Limb (tissue), 2 donors: ENCODE results near the gene FAM204A.

Experiments used
- DNase-seq, 2 donors: peaks; one replicate each; pipeline ENCODE4 v3.0.0-alpha.2; 2016; ENCODE audit errors: extremely low spot score in 2 of 2

FAM204A gene

DNA sequence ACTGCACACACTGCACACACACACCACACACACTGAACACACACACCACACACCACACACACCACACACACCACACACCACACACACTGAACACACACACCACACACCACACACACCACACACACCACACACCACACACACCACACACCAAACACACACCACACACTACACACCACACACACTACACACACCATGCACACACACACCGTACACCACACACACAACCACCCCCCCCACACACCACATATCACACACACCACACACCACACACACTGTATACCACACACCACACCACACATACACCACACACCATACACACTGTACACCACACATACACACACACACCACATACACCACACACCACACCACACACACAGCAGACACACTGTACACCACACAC lies 59.5 kb downstream of the FAM204A start:
- DNase-seq = no peak

DNA sequence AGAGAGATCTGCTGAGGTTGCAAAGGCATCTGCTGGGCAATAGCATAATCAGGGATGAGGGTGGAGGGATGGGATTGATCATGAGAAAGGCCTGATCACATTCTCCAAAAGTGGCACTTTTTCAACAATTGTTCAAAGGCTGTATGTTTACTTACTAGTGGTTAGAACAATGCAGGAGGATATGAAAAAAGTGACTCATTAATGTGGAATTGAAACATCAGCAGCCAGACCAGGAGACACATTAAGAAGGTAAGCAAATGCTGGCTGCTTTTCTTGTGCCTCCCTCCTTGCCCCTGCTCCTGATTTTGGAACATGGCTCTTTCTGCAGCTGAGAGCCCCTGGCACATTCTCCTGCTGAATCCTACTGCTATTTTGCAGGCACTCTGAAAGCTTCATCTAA lies 63.5 kb downstream of the FAM204A start:
- no peak for DNase-seq

DNA sequence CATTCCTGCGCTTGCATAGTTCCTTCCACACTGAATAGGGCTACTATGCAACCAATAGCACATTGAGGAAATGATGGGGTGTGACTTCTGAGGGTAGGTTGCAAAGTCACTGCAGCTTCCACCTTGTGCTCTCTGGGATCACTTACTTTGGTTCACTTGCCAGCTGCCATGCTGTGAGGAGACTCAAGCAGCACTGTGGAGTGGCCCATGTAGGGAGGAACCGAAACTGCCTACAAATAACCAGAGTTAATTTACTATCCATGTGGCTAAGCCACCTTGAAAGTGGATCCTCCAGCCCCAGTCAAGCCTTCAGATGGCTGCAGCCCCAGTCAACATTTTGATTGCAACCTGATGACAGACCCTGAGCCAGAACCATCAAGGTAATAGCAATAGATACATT lies 64.3 kb downstream of the FAM204A start:
- no peak for DNase-seq

DNA sequence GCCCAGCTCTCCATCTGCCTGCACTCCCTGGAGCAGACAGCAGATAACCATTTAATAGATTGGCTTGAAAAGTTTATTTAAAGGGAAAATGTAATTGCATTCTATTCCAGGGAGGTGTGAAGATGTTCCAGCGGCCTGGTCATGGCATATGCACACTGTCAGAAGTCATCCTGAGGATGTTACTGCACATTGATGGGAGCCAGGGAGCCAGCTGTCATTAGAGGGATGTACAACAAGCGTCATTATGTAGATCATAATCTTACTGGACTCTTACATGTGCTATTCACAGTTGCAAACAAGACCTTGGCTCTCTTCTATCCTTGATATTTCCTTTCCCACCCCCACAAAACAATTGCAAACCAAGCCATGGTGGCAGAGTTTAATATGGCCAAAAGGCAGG lies 65.4 kb downstream of the FAM204A start:
- no peak for DNase-seq

DNA sequence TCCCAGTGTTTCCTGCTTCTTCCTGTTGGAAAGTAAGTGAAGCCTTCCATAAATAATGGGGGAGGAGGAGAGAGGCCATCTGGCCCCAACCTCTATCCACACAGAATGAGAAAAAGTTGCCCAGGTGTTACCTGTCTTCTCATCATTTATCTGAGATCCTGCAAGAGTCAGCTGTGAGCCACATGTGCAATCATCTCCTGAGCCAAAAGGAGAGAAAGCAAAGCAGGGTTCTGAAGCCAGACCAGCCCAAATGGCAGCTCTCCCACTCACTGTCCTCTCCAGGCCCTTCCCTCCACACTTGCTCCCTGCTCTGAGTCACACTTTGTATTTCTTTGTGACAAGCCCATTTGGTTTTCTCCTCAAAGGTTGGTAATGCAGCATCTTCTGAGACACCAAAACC lies 65.9 kb downstream of the FAM204A start:
- DNase-seq = no peak

DNA sequence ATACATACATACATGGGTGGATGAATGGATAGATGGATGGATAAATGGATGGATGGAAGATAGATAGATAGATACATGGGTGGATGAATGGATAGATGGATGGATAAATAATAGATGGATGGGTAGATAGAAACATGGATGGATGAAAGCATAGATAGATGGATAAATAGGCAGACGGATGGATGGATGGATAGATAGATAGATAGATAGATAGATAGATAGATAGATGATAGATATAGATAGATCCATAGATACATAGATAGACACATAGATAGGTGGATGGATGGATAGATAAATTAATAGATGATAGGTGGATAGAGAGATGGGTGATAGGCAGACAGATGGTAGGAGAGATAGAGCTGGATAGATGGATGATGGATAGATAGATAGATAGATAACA lies 68.5 kb downstream of the FAM204A start:
- no peak for DNase-seq

DNA sequence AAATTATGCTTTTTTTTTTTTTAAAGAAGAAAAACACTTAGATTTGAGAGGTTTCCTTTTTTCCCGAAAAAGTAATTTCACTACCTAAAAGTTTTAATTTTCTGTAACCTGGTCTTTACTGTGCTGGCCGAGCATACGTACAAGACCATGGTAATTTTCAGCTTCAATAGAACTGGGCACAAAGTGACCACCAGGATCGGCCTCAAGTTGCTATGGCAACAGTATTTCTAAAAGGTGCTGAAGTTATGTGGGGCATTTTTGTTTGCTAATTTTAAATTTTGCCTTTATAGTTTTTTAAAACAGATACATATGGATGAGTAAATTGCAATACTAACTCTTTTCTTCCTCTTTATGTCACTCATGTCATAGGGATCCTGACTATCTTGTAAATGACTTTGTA lies 69.4 kb downstream of the FAM204A start:
- no peak for DNase-seq

DNA sequence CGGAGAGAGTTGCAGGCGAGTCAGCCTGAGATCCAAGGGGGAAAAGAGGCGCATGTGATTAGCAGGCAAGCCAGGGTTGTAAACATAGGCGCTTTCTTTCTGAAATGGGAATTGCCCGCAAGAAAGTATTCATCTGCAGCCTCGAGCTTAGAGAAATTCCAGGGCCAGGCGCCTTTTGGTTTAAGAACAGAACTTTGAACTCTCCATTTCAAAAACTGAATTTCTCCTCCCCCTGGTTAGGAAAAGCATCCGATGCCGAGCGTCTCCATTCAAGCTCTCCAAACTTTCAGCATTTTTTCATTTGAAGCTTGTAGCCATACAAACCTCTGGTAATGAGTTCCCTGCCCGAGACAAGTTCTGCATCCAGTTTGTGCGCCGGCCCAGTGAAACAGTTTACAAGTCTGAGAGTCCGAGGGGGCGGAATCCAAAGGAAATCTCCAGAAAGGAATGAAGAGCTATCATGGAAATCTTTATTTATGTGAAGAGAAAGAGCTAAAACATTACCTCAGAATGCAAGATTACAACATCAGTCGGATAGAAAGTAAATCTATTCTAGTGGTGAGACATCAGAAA lies 69.9 kb downstream of the FAM204A start:
- DNase-seq = no peak

DNA sequence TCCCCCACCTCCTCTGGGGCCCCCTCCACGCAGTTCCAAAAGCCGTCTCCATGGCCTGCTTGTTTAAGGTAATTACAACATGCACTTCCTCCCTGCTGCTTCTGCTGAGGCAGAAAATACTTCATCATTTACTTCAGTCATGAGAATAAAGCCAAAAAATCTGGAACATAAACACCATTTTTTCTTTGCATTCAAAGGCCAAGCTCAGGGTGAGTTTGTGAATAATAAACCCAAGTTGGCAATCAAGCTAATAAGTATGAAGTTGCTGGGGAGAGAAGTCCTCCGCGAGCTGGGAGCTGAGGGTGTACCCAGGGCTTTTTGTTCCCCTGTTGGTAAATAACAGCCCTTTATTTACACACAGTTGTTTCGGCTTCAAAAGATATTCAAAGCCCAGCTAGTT lies 70.5 kb downstream of the FAM204A start:
- no peak for DNase-seq

DNA sequence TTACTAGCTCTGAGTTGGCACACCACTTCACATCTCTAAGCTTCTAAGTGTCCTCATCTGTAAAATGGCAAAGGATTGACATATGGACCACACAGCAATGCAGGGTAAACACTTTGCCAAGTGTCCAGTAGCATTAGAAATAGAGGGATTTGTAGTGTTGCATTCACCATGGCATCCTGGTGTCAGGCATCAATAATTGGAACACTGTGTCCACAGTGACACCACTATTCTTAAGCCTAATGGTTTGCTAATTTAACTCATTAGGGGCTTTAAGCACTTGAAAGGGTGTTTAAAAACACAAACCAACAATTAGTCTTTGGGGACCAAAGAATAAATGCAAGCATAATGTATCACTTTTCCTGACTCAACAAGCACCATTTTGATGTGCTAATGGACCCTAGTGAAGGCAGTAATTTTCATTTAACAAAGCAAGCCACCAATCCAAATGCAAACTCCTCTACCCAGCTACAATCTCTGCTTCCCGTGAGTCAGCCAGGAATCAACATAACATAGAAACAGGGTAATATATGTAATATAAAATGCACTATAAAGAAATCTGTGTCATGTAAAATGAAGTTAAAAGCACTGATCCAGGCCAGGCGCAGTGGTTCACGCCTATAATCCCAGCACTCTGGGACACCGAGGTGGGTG lies 75.9 kb downstream of the FAM204A start:
- no peak for DNase-seq

DNA sequence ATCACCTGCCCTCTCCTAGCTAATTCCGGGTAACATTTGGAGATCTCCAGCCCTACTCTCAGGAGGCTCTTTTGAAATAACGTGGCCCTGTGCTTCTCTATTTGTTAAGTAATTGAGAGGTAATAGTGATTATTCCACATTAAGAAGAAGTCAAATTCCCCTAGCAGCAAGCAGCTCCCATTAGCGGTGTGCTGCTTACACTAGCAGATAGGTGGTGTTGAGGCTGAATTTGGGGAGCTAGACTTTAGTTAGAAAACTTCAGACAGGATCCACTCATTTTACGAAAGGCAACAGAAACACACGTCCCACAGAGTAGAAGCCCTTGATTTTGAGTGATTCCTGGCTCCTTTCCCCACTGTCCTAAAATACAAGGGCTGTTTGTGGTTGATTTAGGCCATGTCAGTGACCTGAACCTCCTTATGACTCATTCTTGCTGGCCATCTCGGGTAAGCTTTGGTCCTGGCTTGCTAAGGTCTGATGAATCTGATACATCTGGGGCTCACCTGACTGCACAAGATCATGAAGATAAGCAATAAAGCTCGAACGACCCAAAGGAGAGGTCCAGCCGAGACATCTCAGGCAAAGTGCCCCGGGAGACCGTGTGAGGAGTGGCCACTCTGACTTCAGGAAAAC lies 77.2 kb downstream of the FAM204A start:
- DNase-seq = no peak

DNA sequence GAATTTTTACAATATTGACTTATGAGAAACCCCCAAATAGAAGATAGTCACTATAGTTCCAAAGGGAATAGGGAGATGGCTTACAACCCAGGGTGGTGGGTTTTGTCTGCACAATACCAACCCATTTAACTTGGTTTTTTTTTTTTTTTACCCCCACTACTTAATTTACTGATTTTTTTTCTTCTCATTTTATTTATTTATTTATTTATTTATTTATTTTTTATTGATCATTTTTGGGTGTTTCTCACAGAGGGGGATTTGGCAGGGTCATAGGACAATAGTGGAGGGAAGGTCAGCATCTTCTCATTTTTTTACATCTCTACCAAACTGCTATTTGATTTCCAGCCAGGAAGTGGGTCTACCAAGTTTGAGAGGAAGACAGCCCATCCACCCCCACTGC lies 77.9 kb downstream of the FAM204A start:
- DNase-seq = no peak

DNA sequence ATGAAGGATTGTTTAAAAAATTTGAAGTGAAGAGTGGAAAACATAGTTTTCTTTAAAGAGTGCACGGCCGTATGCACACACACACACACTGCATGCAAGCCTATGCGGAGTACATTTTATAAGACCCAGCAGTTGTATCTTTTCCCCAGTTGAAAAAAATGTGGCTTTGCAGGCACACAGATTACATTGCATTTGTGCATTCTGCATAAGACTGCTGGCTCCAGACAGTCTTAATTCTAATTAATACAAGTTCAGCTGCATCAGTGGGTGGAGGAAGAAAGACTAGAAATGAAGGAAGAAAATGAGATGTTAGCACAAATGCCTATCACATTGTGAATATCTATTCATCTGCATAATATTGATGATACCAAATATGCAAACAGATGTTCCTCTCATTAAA lies 79.6 kb downstream of the FAM204A start:
- DNase-seq = no peak

DNA sequence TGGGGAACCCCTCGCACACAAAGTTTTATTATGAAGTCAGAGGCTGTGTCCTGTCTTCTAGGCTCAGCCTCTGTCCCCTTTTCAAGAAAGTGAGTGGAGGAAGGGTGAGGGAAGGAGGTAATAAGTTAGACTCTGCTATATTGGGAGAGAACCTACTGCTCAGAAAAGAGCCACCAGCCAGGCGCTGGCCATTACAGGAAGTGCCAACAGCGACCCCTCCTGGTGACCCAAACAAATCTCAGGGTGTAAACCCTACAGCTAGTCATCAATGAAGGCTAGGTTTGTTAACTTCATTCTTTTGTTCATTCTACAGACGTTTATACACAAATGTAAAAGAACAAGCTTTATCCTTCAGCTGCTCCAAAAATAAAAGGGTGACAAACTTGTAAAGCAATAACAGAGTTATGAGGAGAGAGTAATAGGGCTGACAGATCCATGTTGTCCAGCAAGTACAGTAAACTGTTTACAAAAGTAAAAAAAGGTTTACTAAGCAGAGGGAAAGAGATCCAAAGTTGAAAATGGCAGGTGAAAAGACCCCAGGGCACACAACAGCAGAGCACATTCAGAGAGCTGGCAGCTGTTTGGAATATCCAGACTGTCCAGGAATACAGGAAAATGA lies 82.7 kb downstream of the FAM204A start:
- peak in 1 of 2 donors; percentile 50 for DNase-seq

DNA sequence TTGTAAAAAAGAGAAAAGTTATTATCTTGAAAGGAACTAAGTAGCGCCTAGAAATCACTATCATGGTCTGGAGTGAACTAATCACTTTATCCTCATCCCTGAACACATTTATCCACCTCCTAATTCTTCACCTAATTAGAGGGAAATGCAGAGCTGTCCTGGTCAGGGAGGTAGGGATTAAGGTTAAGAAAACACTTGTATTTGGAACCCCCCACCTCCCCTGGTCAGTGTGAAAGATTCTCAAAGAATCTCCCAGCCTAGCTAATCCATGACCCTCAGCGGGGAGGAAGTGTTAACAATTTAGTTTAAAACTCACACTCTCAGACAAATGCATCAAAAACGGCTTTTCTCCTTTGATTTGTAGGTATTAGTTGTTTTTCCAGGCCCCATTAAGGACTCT lies 83.8 kb downstream of the FAM204A start:
- no peak for DNase-seq

DNA sequence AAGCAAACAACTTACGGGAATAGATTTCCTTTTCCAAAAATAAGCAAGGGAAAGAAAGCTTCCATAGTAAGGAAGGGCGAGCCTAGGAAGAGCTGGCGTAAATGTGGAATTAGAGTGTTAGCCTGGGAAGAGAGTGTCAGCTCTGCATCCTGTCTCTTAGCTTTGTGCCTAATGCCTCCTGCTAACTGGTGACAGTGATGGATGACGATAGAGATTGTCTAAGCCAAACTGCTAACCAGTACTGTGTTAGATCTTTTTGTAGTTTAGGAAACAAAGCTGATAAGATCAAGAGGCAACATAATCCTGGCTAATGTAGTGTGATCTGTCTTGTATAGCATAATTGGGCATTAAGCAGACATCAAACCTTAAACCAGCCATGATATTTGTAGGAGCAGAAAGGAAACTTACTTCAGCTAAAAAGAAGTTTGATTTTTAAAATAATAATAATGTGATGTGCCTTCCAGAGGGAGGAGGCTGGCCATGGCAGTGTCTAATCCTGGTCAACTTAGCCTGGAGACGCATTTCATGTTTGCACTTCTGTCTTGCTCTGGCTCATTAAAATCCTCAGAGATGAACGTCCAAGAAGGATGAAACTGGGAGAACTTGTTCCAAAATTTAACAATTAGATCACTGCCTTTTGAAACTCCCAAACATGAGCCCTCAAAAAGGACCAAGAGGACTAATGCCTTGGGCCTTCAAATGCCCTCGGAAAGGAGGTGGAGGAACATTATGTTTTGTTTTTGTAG lies 85.1 kb downstream of the FAM204A start:
- DNase-seq = no peak

DNA sequence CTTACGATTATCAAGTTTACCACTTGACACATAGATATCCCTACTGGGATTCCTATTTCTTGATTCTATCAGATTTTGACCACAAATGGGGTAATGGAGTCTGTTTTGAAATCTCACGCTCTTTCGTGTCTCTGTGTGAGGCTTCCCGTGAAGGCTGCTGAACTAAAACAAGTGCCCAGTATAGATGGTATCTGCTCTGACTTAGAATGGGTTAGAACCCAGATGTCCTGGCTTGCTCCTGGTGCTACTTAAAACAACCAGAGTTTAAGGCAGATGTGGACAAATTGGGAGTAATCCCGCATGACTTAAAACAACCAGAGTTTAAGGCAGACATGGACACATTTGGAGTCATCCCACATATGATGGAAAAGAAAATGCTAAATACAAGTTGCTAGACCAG lies 85.9 kb downstream of the FAM204A start:
- no peak for DNase-seq

DNA sequence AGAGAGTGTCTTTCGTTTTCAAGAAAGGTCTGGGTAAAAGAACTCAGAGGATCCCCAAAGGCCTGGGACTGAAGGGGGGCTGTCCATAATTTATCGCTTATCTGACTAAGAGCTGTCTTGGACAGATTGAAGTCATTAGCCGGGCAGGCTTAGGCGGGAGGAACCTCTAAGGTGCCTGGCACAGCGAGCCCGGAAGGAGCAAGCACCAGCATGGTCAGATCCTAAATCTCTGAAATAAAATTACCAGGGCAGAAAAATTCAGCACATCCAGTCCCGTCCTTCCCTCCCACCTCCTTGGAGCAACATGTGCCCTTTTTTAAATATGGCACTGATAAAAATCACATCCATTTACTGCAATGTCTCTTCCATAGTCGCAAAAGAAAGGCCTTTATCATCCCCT lies 86.8 kb downstream of the FAM204A start:
- no peak for DNase-seq

DNA sequence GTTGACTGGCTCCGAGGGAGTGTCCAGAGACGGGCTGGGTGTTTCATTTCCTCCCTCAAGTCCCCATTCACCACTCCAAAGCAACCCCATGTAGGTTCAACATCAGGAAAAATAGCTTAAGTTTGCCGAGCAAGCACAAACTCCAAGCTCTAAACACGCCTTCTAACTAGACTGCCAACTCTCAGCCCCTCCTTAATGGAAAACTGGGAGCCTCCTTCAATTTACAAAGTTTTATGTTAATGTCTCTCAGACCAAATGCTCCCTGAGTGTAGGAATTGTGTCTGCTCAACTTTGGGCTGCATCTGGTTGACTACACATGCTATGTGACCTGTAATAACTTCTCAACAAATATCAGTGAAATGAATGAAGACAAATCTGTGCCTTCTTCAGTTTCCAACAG lies 87.5 kb downstream of the FAM204A start:
- no peak for DNase-seq

DNA sequence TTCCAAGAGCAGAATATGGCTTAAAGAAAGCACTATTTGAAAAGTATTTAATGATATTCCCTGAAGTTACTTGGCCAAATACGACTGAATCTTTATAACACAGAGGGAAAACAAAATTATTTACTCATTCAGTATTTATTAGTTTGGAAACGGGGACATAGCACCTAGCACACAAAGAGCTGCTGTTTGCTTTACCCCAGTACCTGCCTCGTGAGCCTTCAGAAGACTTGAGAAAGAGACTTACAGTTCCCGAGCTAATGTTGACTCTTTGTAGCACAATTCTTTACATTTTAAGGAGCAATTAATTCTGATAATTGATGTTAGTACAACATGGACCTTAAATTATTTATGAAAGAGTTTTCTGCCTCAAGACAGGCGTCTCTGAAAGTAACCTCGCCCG lies 88.7 kb downstream of the FAM204A start:
- DNase-seq = no peak

DNA sequence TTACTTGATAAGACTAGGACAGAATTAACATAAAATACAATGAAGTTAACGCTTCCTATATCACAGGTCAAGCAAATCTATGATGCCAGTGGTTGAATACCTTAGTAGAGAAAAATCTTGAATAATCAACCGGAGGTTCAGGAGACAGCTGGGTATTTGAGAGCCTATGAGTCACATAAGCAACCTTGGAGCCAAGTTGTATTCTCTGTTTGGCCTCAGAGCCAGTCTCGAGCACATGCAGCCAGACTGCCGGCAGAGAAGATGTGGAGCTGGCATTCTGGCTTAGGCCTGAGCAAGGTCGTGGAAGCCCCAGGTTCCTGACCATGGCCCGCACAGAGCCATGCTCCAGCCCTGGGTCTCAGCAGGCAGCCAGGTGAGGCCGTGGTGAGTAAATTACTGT lies 90.3 kb downstream of the FAM204A start:
- DNase-seq = no peak

DNA sequence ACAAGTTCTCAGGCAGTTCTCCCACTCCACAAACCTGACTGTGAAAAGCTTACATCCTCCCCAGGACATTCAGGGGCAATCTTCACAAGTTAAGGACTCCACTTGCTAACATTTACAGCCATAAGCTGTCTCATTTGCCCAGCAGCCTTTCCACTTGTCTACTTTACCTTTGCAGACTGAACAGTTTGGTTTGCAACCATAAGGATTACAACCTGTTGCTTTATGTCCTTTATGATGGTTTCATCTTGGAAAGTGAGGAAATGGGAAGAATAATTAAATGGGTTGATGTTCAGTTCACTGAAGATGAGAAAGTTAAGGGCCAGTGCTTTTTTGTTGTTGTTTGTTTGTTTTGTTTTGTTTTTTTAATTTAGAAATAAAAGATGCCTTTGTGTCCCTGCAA lies 92.4 kb downstream of the FAM204A start:
- DNase-seq = no peak
